Lower lobe of right lung (tissue), 2 donors: ENCODE measurements around the gene TTC34. TPM values are rescaled to one million over a fixed set of nuclear protein-coding genes. Genes with fewer than 3 reads are reported as not detected.

Experiments
- ATAC-seq, 2 donors: fragments of 200-7000 bp; cut with Tn5 transposase; one replicate each; pipeline ENCODE4 v1.9.1; 2020 to 2022; ENCODE audit warnings: mild to moderate bottlenecking in 2 of 2, moderate library complexity in 2 of 2
- DNase-seq: peaks from one replicate; pipeline ENCODE4 v3.0.0-alpha.2; 2020
- H3K27ac ChIP-seq: fragments of 200-600 bp; one replicate; pipeline ENCODE4 v1.8.0; 2022
- H3K27me3 ChIP-seq: fragments of 200-600 bp; one replicate; pipeline ENCODE4 v1.8.0; 2022; ENCODE audit warnings: low read depth
- H3K36me3 ChIP-seq: fragments of 200-600 bp; one replicate; pipeline ENCODE4 v1.8.0; 2022; ENCODE audit warnings: mild to moderate bottlenecking
- H3K4me1 ChIP-seq: fragments of 200-600 bp; one replicate; pipeline ENCODE4 v1.8.0; 2022
- H3K4me3 ChIP-seq: fragments of 200-600 bp; one replicate; pipeline ENCODE4 v1.8.0; 2022; ENCODE audit warnings: mild to moderate bottlenecking
- H3K9me3 ChIP-seq: fragments of 200-600 bp; one replicate; pipeline ENCODE4 v1.8.0; 2022
- intact Hi-C: fragments of 100-400 bp; cut with DNase I; formaldehyde crosslinking; loops from one replicate; pipeline ENCODE4 v1.11.0; 2022
- total RNA-seq: library from RNA; stranded (reverse); fragmentation: NEBNext Ultra II Directional; extraction: Animal tissue kit (Norgen Biotek cat#: 25700); gene quantifications from one replicate; pipeline ENCODE4 v1.2.1, GENCODE V29; 2021
- TF ChIP-seq, protein P1 (sequence below): fragments of 200-600 bp; IDR thresholded peaks from one replicate; pipeline ENCODE4 v1.8.0; 2022; ENCODE audit warnings: antibody characterized with exemption, mild to moderate bottlenecking
- donor health status: DM: no; HTN: yes; CAD: no; lungs with severe emphysema.

Gene TTC34
- total RNA-seq, 1 donor from 2014 or later, result 2.6 TPM

DNA sequence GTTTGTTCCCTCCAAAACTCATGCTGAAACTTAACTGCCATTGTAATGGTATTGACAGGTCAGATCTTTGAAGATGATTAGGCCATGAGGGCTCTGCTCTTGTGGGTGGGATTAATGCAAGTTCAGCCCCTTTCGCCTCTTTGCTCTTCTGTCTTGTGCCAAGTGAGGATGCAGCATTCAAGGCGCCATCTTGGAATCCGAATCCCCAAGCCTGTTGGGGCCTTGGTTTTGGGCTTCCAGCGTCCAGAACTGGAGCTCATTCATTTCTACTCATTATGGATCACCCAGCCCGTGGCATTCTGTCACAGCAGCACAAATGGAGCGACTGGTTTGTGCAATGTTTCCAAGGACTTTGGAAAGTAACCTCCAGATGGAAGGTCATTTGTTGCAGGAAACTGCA is 5.6 kb downstream of the TTC34 start:
- DNase-seq, result peak; percentile 14
- no peak for ATAC-seq
- Histone ChIP-seq H3K27me3 (peaks cover 18% of the 10 kb centered on the region), H3K4me1 (no peaks in the 10 kb centered on the region), H3K9me3 (peaks cover 26% of the 10 kb centered on the region), H3K36me3 (no peaks in the 10 kb centered on the region), H3K27ac (no peak overlapping the region), H3K4me3 (no peak overlapping the region)
- TF ChIP-seq, protein P1, sequence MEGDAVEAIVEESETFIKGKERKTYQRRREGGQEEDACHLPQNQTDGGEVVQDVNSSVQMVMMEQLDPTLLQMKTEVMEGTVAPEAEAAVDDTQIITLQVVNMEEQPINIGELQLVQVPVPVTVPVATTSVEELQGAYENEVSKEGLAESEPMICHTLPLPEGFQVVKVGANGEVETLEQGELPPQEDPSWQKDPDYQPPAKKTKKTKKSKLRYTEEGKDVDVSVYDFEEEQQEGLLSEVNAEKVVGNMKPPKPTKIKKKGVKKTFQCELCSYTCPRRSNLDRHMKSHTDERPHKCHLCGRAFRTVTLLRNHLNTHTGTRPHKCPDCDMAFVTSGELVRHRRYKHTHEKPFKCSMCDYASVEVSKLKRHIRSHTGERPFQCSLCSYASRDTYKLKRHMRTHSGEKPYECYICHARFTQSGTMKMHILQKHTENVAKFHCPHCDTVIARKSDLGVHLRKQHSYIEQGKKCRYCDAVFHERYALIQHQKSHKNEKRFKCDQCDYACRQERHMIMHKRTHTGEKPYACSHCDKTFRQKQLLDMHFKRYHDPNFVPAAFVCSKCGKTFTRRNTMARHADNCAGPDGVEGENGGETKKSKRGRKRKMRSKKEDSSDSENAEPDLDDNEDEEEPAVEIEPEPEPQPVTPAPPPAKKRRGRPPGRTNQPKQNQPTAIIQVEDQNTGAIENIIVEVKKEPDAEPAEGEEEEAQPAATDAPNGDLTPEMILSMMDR, result no peak
- intact Hi-C loops, result no loop called here

DNA sequence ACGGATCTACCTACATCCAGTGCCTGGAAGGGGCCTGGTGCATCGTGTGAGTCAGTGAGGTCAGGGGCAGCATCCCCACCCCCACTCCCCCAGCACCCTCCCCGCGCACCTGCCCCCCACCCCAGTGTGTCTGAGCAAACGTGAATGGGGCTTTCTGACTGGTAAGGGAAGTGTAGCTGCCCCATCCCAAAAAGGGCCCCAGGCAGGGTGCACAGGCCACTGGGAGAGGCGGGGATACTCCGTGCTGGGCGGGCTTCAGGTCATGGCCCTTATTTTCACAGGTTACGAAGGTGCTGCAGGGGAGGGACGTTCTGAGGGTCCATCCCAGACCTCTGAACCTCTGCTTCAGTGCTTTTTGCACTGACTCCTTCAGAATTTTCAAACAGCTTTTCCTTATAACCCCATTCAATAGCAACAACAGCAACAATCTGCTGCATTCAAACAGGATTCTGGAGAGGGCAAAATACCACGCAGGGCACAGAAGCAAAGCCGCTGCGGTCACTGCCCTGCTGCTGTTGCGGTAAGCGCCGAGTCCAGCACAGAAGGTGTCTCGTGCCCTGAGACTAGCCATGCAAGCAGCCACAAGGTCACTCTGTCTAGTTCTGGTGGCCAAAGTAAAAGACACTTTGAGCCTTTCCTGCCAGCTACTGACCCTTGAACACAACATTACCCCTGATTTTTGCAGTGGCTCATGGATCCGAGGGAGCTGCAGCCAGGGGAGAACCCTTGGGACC is 10.3 kb downstream of the TTC34 start:
- Histone ChIP-seq H3K4me1 (no peaks in the 10 kb centered on the region), H3K4me3 (no peak overlapping the region), H3K27ac (no peak overlapping the region), H3K27me3 (peaks cover 52% of the 10 kb centered on the region), H3K9me3 (peaks cover 26% of the 10 kb centered on the region), H3K36me3 (no peaks in the 10 kb centered on the region)
- ATAC-seq, result no peak
- DNase-seq, result no peak
- intact Hi-C loops, result no loop called here
- TF ChIP-seq, protein P1, result no peak

DNA sequence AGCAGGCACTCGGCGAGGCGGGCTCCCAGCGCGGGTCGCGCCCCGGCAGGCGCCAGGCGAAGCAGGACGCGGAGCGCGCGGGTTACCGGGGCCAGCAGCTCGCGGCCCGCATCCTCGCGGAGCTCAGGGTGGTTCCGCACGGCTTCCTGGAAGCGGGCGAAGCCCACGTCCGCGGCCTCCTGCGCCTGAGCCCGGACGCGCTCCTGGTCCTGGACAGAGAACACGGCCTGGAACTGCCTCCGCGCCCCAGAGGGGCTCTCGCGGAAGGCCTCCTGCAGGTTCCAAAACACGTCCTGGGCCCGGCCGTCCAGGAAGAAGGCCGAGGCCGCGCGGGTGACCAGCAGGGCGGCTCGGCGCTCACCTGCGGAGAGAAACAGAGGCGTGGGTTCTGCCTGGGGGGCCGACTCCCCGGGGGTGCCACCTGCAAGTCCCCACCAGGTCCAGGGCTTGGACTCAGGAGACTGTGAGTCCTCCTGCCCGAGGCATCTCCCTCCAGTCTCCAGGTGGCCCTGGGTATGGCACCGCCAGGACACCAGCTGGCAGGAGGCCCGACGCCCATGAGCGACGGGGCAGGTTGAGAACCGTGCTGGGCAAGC is 11.4 kb downstream of the TTC34 start:
- Histone ChIP-seq H3K4me1 (no peaks in the 10 kb centered on the region), H3K27me3 (peaks cover 59% of the 10 kb centered on the region), H3K36me3 (no peaks in the 10 kb centered on the region), H3K4me3 (no peak overlapping the region), H3K27ac (no peak overlapping the region), H3K9me3 (peaks cover 26% of the 10 kb centered on the region)
- intact Hi-C loops, result no loop called here
- DNase-seq (peak; percentile 35), ATAC-seq (no peak)
- TF ChIP-seq, protein P1, result no peak

DNA sequence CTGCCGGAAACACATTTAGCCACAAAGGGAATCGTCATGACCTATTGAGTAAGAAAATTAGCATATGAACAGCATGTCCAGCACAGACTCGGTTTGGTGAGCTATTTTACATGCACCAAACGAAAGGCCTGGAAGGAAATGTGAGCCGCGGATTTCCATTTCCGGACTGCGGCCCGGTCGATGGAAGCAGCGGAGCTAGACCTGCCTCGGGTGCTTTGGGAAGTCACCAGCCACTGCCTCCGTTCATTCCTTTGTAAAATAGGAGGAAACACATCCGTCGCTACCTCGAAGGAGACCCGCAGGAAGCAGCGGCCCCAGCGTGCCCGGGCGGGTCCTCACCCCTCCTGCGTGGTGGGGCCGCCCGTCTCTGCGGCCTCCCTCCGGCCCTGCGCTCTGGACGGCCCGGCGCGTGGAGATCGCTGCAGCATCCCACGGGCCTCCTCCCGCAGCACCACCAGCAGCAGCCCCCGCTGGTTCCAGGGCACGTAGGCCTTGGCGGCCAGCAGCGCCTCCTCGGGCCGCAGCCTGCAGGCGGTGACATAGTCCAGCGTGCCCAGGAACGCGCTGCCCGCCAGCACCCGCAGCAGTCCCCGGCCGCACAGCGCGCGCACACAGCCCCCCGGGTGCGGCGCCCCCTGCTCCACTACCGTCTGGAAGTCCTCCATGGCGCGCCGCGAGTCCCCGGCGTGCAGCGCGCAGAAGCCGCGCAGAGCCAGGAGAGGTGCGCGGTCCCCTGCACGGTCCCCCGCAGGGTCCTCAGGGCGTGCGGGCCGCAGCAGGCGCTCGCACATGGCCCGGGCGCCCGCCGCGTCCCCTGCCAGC is 12.1 kb downstream of the TTC34 start:
- TF ChIP-seq, protein P1, result no peak
- ATAC-seq (no peak), DNase-seq (peak; percentile 28)
- Histone ChIP-seq H3K27ac (no peak overlapping the region), H3K36me3 (no peaks in the 10 kb centered on the region), H3K4me3 (no peak overlapping the region), H3K4me1 (no peaks in the 10 kb centered on the region), H3K27me3 (peaks cover 59% of the 10 kb centered on the region), H3K9me3 (peaks cover 21% of the 10 kb centered on the region)
- intact Hi-C loops, result no loop called here

DNA sequence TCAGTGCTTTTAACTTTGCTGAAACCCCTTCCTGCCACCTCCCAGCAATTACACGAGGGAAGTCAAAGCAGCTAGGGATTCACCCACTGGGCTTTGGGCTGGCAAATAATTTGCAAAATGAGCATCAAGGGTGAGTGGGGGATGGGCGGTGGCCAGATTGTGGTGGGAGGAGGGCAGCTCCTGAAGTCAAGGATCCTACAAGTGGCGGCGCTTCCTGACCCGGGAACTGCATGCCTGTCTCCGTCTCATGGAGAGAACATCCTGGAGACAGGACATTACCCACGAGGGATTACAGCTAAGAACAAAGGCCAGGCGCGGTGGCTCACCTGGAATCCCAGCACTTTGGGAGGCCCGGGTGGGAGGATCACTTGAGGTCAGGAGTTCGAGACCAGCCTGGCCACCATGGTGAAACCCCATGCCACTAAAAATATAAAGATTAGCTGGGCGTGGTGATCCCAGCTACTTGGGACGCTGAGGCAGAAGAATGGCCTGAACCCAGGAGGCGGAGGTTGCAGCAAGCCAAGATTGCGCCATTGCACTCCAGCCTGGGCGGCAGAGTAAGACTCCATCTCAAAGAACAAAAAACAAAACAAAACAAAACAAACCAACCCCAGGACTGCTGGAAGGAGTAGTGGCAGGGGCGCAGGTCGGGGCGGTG is 12.9 kb downstream of the TTC34 start:
- no peak for ATAC-seq
- Histone ChIP-seq H3K27me3 (peaks cover 59% of the 10 kb centered on the region), H3K36me3 (no peaks in the 10 kb centered on the region), H3K27ac (no peak overlapping the region), H3K4me1 (no peaks in the 10 kb centered on the region), H3K4me3 (no peak overlapping the region), H3K9me3 (peaks cover 15% of the 10 kb centered on the region)
- TF ChIP-seq, protein P1, result no peak
- peak; percentile 44 for DNase-seq
- intact Hi-C loops, result no loop called here
